Retinal pigment epithelial cell (primary cell): Measurements from ENCODE around the gene FICD.

Experiments used
- DNase-seq: peaks from one replicate; pipeline ENCODE4 v3.0.0-alpha.2; 2010; ENCODE audit warnings: low read depth
- H3K4me3 ChIP-seq: 2 replicates; pipeline ENCODE4 v1.5.1; 2011; ENCODE audit warnings: mild to moderate bottlenecking, low read length, control low read depth, moderate library complexity
- CTCF ChIP-seq: conservative IDR thresholded peaks from 2 replicates; pipeline ENCODE4 v1.5.1; 2011; ENCODE audit warnings: low read depth, low read length, control low read depth, inconsistent platforms

The FICD gene

GRCh38 chr12:108515916-108516315 is 839 bp downstream of the FICD start:
- TF ChIP-seq CTCF: no peak
- no peak for DNase-seq
- peak overlapping the region; percentile 88 for H3K4me3 ChIP-seq

- TF ChIP-seq CTCF: peak; percentile 37
- DNase-seq: no peak
- no peak overlapping the region for H3K4me3 ChIP-seq
Observed at GRCh38 chr12:108516511-108517275, 1.6 kb downstream of the FICD start.

DNA sequence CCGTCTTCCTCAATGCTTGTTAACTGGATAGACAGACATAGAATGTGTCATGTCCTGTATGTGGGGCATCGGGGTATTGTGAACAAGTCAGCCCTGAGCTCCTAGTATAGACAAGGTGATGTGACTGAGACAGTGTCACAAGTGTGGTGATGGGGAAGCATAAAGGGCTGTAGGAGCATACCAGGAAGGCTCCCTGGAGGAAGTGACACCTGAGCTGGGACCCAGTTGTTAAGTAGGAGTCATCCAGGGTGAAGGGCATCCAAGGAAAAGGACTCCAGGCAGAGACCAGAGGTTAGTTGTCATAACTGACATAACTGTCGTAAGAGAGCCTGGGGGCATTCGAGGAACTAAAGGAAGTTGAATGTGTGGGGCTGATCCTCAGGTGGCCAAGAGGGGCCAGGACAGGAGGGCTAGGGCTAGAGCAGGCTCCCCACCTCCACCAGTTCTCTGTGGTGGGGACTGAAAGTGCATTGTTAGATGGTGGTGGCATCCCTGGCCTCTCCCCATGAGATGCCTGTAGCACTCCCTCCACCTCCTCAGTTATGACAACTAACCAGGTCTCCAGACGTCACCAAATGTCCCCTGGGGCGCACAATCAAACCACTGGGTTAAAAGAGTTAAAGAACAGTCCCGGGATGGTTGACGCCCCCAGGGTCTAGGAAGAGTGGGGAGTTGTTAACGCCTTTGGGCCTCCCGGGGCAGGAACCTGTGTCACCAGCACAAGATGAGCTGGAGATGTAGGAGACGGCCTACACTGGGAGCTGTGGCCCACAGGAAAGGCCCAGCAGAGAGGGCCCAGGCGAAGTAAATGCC is 2.4 kb downstream of the FICD start:
- no peak overlapping the region for H3K4me3 ChIP-seq
- no peak for TF ChIP-seq CTCF
- no peak for DNase-seq

DNA sequence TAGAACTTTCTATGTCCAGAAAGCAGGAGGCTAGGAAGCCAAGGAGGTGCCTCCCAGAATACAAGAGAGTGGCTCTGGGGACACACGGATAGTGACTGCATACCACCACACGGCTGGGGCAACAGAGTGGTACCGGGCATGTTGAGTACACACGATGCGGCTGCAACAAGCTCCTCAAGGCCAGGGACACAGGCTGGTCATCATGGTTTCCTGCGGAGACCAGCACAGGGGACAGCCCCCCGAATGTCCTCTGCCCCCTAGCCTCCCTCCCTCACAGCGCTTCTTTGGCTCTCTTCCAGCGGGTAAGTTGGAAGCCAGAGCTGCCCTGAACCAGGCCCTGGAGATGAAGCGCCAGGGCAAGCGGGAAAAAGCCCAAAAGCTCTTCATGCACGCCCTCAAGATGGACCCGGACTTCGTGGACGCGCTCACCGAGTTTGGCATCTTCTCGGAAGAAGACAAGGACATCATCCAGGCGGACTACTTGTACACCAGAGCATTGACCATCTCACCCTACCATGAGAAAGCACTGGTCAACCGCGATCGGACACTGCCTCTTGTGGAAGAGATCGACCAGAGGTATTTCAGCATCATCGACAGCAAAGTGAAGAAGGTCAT is 3.1 kb downstream of the FICD start:
- DNase-seq: no peak
- H3K4me3 ChIP-seq: no peak overlapping the region
- TF ChIP-seq CTCF: no peak

DNA sequence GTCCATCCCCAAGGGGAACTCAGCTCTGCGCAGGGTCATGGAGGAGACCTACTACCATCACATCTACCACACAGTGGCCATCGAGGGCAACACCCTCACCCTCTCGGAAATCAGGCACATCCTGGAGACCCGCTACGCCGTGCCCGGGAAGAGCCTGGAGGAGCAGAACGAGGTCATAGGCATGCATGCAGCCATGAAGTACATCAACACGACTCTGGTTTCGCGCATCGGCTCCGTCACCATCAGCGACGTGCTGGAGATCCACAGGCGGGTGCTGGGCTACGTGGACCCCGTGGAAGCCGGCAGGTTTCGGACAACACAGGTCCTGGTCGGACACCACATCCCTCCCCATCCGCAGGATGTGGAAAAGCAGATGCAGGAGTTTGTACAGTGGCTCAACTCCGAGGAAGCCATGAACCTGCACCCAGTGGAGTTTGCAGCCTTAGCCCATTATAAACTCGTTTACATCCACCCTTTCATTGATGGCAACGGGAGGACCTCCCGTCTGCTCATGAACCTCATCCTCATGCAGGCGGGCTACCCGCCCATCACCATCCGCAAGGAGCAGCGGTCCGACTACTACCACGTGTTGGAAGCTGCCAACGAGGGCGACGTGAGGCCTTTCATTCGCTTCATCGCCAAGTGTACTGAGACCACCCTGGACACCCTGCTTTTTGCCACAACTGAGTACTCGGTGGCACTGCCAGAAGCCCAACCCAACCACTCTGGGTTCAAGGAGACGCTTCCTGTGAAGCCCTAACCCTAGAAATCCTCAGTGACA is 3.8 kb downstream of the FICD start:
- DNase-seq: no peak
- TF ChIP-seq CTCF: no peak
- H3K4me3 ChIP-seq: no peak overlapping the region

- no peak for TF ChIP-seq CTCF
- H3K4me3 ChIP-seq: no peak overlapping the region
- no peak for DNase-seq
Observed at GRCh38 chr12:108519558-108519957, 4.5 kb downstream of the FICD start.
